SK-N-MC (cell line): ENCODE measurements around the gene CTSZ.
"Not testable (repeated sequence)": the region's sequence is repeated elsewhere in the genome, so short reads cannot be mapped to it uniquely, and the experiment has no call there.

ENCODE experiments used
- DNase-seq: peaks from one replicate; pipeline ENCODE4 v3.0.0-alpha.2; 2011; ENCODE audit warnings: low read depth, low spot score
- H3K27ac ChIP-seq: fragments of 200-600 bp; sonication (generic); 2 replicates; pipeline ENCODE4 v1.5.1; 2016; ENCODE audit warnings: mixed run types
- H3K36me3 ChIP-seq: fragments of 200-600 bp; sonication (generic); 2 replicates; pipeline ENCODE4 v1.6.1; 2017; ENCODE audit warnings: antibody characterized with exemption, low read length, mixed read lengths; ENCODE audit not compliant: insufficient read depth
- H3K4me3 ChIP-seq: fragments of 200-600 bp; sonication (generic); 2 replicates; pipeline ENCODE4 v1.5.1; 2016
- H3K9ac ChIP-seq: fragments of 200-600 bp; sonication (generic); 2 replicates; pipeline ENCODE4 v1.8.0; 2017; ENCODE audit warnings: mixed run types, mixed read lengths; ENCODE audit not compliant: insufficient read length
- H3K9me3 ChIP-seq: fragments of 200-600 bp; sonication (generic); 2 replicates; pipeline ENCODE4 v1.6.1; 2017; ENCODE audit warnings: low read depth, mild to moderate bottlenecking, antibody characterized with exemption, low read length, moderate library complexity, mixed read lengths
- EZH2 ChIP-seq: fragments of 200-600 bp; sonication (generic); IDR thresholded peaks from one replicate; pipeline ENCODE4 v1.6.1; 2017; ENCODE audit warnings: antibody characterized with exemption
- FOXP2 ChIP-seq: optimal IDR thresholded peaks from 2 replicates; pipeline ENCODE3; 2011; ENCODE audit warnings: mild to moderate bottlenecking, moderate library complexity; ENCODE audit not compliant: insufficient read depth; ENCODE audit errors: extremely low read length, control extremely low read depth
- POLR2AphosphoS5 ChIP-seq: IDR thresholded peaks from 2 replicates; pipeline ENCODE4 v1.6.1; 2012; ENCODE audit warnings: mild to moderate bottlenecking, low read depth, low read length, borderline replicate concordance

CTSZ gene

GRCh38 chr20:59043698-59044097 is 36.6 kb upstream of the CTSZ start:
- no peak overlapping the region for H3K9ac ChIP-seq
- peaks cover 17% of the 10 kb centered on the region for H3K36me3 ChIP-seq
- DNase-seq, result no peak
- no peaks in the 10 kb centered on the region for H3K9me3 ChIP-seq
- TF ChIP-seq POLR2AphosphoS5, result no peak
- no peak for TF ChIP-seq EZH2
- TF ChIP-seq FOXP2, result no peak
- no peak overlapping the region for H3K27ac ChIP-seq
- no peak overlapping the region; the same call in 1 of the 2 replicates for H3K4me3 ChIP-seq

- Histone ChIP-seq H3K9ac (peak overlapping the region; percentile 91), H3K9me3 (no peaks in the 10 kb centered on the region), H3K36me3 (peaks cover 24% of the 10 kb centered on the region), H3K27ac (peak overlapping the region; percentile 54), H3K4me3 (peak overlapping the region; percentile 97)
- no peak for DNase-seq
- no peak for TF ChIP-seq FOXP2
- peak; percentile 77 for TF ChIP-seq POLR2AphosphoS5
- no peak for TF ChIP-seq EZH2
These were observed 36.0 kb upstream of the CTSZ start for GRCh38 chr20:59042796-59043631.

GRCh38 chr20:59042151-59042795 is 35.2 kb upstream of the CTSZ start, which contains the start of gene PRELID3B:
Gene PRELID3B, minus strand, starts transcription at chr20:59042786. Its CDS starts 56 bp downstream, at chr20:59042730.
- H3K4me3 ChIP-seq, result peak within 1 kb of the TSS; percentile 97
- DNase-seq, result no peak
- H3K9me3 ChIP-seq, result no peaks in the 10 kb centered on the region
- H3K9ac ChIP-seq, result peak within 1 kb of the TSS; percentile 91
- TF ChIP-seq EZH2 (no peak), FOXP2 (no peak), POLR2AphosphoS5 (peak; percentile 62; the same call in 1 of the 2 replicates)
- peak within 1 kb of the TSS; percentile 54 for H3K27ac ChIP-seq
- peaks cover 31% of the 10 kb centered on the region for H3K36me3 ChIP-seq

- H3K9ac ChIP-seq, result peak overlapping the region; percentile 91
- not testable (repeated sequence) for H3K9me3 ChIP-seq, DNase-seq
- H3K27ac ChIP-seq, result 0 out of 2 replicates have a peak overlapping the region, but pooled peaks have one; percentile 28
- peak overlapping the region; percentile 97 for H3K4me3 ChIP-seq
- H3K36me3 ChIP-seq, result peaks cover 39% of the 10 kb centered on the region
These were observed 34.4 kb upstream of the CTSZ start for GRCh38 chr20:59041487-59041886.

- no peaks in the 10 kb centered on the region for H3K9me3 ChIP-seq
- H3K36me3 ChIP-seq, result peaks cover 48% of the 10 kb centered on the region
- no peak for TF ChIP-seq FOXP2
- no peak for TF ChIP-seq EZH2
- TF ChIP-seq POLR2AphosphoS5, result no peak
- no peak overlapping the region for H3K27ac ChIP-seq
- DNase-seq, result no peak
- peak overlapping the region; percentile 97 for H3K4me3 ChIP-seq
- H3K9ac ChIP-seq, result peak overlapping the region; percentile 35
These were observed 33.6 kb upstream of the CTSZ start for GRCh38 chr20:59040667-59041066.

GRCh38 chr20:59039233-59039632 is 32.2 kb upstream of the CTSZ start:
- H3K9ac ChIP-seq, result peak overlapping the region; percentile 60
- peaks cover 60% of the 10 kb centered on the region for H3K36me3 ChIP-seq
- TF ChIP-seq POLR2AphosphoS5 (no peak), FOXP2 (no peak), EZH2 (no peak)
- H3K9me3 ChIP-seq, result no peaks in the 10 kb centered on the region
- peak overlapping the region; percentile 97; the same call in 1 of the 2 replicates for H3K4me3 ChIP-seq
- H3K27ac ChIP-seq, result peak overlapping the region; percentile 51; the same call in 1 of the 2 replicates
- no peak for DNase-seq

- H3K36me3 ChIP-seq, result peaks cover 68% of the 10 kb centered on the region
- H3K27ac ChIP-seq, result no peak overlapping the region
- no peaks in the 10 kb centered on the region for H3K9me3 ChIP-seq
- no peak for DNase-seq
- no peak overlapping the region for H3K9ac ChIP-seq
- no peak overlapping the region for H3K4me3 ChIP-seq
- TF ChIP-seq EZH2, result no peak
- no peak for TF ChIP-seq FOXP2
- TF ChIP-seq POLR2AphosphoS5, result no peak
These were observed 30.3 kb upstream of the CTSZ start for GRCh38 chr20:59037386-59037785.

GRCh38 chr20:59035381-59035780 is 28.3 kb upstream of the CTSZ start:
- TF ChIP-seq FOXP2 (no peak), POLR2AphosphoS5 (no peak), EZH2 (no peak)
- H3K36me3 ChIP-seq, result peaks cover 67% of the 10 kb centered on the region
- no peak overlapping the region for H3K9ac ChIP-seq
- H3K27ac ChIP-seq, result no peak overlapping the region
- no peak overlapping the region for H3K4me3 ChIP-seq
- DNase-seq, result no peak
- H3K9me3 ChIP-seq, result no peaks in the 10 kb centered on the region
